ENCODE measurements around the gene ERICH3.

The ERICH3 gene

GRCh38 chr1:74586253-74586897 is 87.2 kb downstream of the ERICH3 start:
- DNase-seq, result no peak

- no peak for DNase-seq
Measured at GRCh38 chr1:74584185-74584584, 89.4 kb downstream of the ERICH3 start.

GRCh38 chr1:74583397-74583796 is 90.2 kb downstream of the ERICH3 start:
- DNase-seq, result no peak

- no peak for DNase-seq
Measured at GRCh38 chr1:74579425-74579824, 94.2 kb downstream of the ERICH3 start.

GRCh38 chr1:74578101-74578500 is 95.5 kb downstream of the ERICH3 start:
- no peak for DNase-seq

- DNase-seq, result no peak
Measured at GRCh38 chr1:74571891-74572290, 101.7 kb downstream of the ERICH3 start.

GRCh38 chr1:74571493-74571800 is 102.1 kb downstream of the ERICH3 start:
- no peak for DNase-seq

- peak; percentile 80 to 95 for DNase-seq
Measured at GRCh38 chr1:74570797-74571492, 102.6 kb downstream of the ERICH3 start.

GRCh38 chr1:74549932-74550331 is 123.7 kb downstream of the ERICH3 start:
- DNase-seq, result no peak

- peak in 1 of 2 experiments; percentile 29 for DNase-seq
Measured at GRCh38 chr1:74548961-74549750, 124.4 kb downstream of the ERICH3 start.

GRCh38 chr1:74545821-74546220 is 127.8 kb downstream of the ERICH3 start:
- peak in 1 of 2 experiments; percentile 41 for DNase-seq

GRCh38 chr1:74534241-74534640 is 139.4 kb downstream of the ERICH3 start:
- DNase-seq, result no peak

GRCh38 chr1:74531796-74532195 is 141.8 kb downstream of the ERICH3 start:
- peak in 1 of 2 experiments; percentile 5 for DNase-seq

GRCh38 chr1:74530892-74531291 is 142.7 kb downstream of the ERICH3 start:
- DNase-seq, result no peak

- no peak for DNase-seq
Measured at GRCh38 chr1:74528123-74528522, 145.5 kb downstream of the ERICH3 start.

GRCh38 chr1:74526708-74527107 is 146.9 kb downstream of the ERICH3 start:
- DNase-seq, result no peak

GRCh38 chr1:74523873-74524480 is 149.6 kb downstream of the ERICH3 start:
- DNase-seq, result no peak

- DNase-seq, result no peak
Measured at GRCh38 chr1:74522148-74522547, 151.4 kb downstream of the ERICH3 start.

All from NCI-H524 (cell line).